ENCODE data around the gene COLEC12. TPM values are rescaled to one million over a fixed set of nuclear protein-coding genes. Genes with fewer than 3 reads are reported as not detected.

Gene COLEC12
- total RNA-seq, 4 donors from 2014 or later: 2.1 to 6.2 (median 5.2) TPM

GRCh38 chr18:354003-354402, 146.5 kb downstream of the COLEC12 start:
- no peaks in the 10 kb centered on the region for H3K9me3 ChIP-seq
- H3K27ac ChIP-seq: no peak overlapping the region
- no peaks in the 10 kb centered on the region for H3K36me3 ChIP-seq
- WGBS: 89% methylated on average over 4 of the region's 4 CpGs
- H3K4me3 ChIP-seq: no peak overlapping the region
- H3K27me3 ChIP-seq: no peaks in the 10 kb centered on the region
- no peak for TF ChIP-seq CTCF (IDR thresholded peaks at IDR 0.05)
- no peak for TF ChIP-seq EP300 (IDR thresholded peaks at IDR 0.05)
- no peak for TF ChIP-seq POLR2A (IDR thresholded peaks at IDR 0.05)
- TF ChIP-seq POLR2AphosphoS5 (IDR thresholded peaks at IDR 0.05): no peak
- DNase-seq (ENCODE audit: low spot score in 2 of 2): no peak
- H3K4me1 ChIP-seq: no peaks in the 10 kb centered on the region

- WGBS: 60% methylated on average over 3 of the region's 3 CpGs
- H3K4me1 ChIP-seq: no peaks in the 10 kb centered on the region
- H3K27me3 ChIP-seq: no peaks in the 10 kb centered on the region
- H3K9me3 ChIP-seq: no peaks in the 10 kb centered on the region
- H3K27ac ChIP-seq: no peak overlapping the region
- H3K4me3 ChIP-seq: no peak overlapping the region
- no peaks in the 10 kb centered on the region for H3K36me3 ChIP-seq
- DNase-seq (ENCODE audit: low spot score in 2 of 2): no peak
- TF ChIP-seq CTCF (IDR thresholded peaks at IDR 0.05) (no peak), EP300 (IDR thresholded peaks at IDR 0.05) (no peak), POLR2AphosphoS5 (IDR thresholded peaks at IDR 0.05) (no peak), POLR2A (IDR thresholded peaks at IDR 0.05) (no peak)
These were observed 148.1 kb downstream of the COLEC12 start for GRCh38 chr18:352438-352837.

- H3K9me3 ChIP-seq: peaks cover under 1% of the 10 kb centered on the region
- H3K4me1 ChIP-seq: no peaks in the 10 kb centered on the region
- TF ChIP-seq POLR2A (IDR thresholded peaks at IDR 0.05) (no peak), CTCF (IDR thresholded peaks at IDR 0.05) (no peak), EP300 (IDR thresholded peaks at IDR 0.05) (no peak)
- H3K27ac ChIP-seq: no peak overlapping the region
- no peaks in the 10 kb centered on the region for H3K36me3 ChIP-seq
- 58% methylated on average over 6 of the region's 6 CpGs for WGBS
- no peaks in the 10 kb centered on the region for H3K27me3 ChIP-seq
- DNase-seq (ENCODE audit: low spot score in 2 of 2): no peak
- no peak overlapping the region for H3K4me3 ChIP-seq
These were observed 149.4 kb downstream of the COLEC12 start for GRCh38 chr18:350953-351572.

GRCh38 chr18:346600-346999, 153.9 kb downstream of the COLEC12 start:
- no peak for DNase-seq (ENCODE audit: low spot score in 2 of 2)
- H3K9me3 ChIP-seq: peaks cover 3% of the 10 kb centered on the region
- no peaks in the 10 kb centered on the region for H3K36me3 ChIP-seq
- H3K27me3 ChIP-seq: no peaks in the 10 kb centered on the region
- H3K4me1 ChIP-seq: no peaks in the 10 kb centered on the region
- H3K4me3 ChIP-seq: no peak overlapping the region
- H3K27ac ChIP-seq: no peak overlapping the region
- WGBS: 86% methylated on average over 10 of the region's 10 CpGs
- TF ChIP-seq POLR2A (IDR thresholded peaks at IDR 0.05) (no peak), EP300 (IDR thresholded peaks at IDR 0.05) (no peak), POLR2AphosphoS5 (IDR thresholded peaks at IDR 0.05) (no peak), CTCF (IDR thresholded peaks at IDR 0.05) (no peak)

GRCh38 chr18:341102-341501, 159.4 kb downstream of the COLEC12 start:
- Histone ChIP-seq H3K9me3 (peaks cover 3% of the 10 kb centered on the region), H3K4me3 (no peak overlapping the region)

More at GRCh38 chr18:341102-341501, 159.4 kb downstream of the COLEC12 start:
- no peaks in the 10 kb centered on the region for H3K36me3 ChIP-seq
- H3K27me3 ChIP-seq: no peaks in the 10 kb centered on the region
- H3K4me1 ChIP-seq: no peaks in the 10 kb centered on the region
- H3K27ac ChIP-seq: no peak overlapping the region
- WGBS: 96% methylated on average over 3 of the region's 3 CpGs
- TF ChIP-seq POLR2AphosphoS5 (IDR thresholded peaks at IDR 0.05) (no peak), POLR2A (IDR thresholded peaks at IDR 0.05) (no peak), EP300 (IDR thresholded peaks at IDR 0.05) (no peak), CTCF (IDR thresholded peaks at IDR 0.05) (no peak)
- DNase-seq (ENCODE audit: low spot score in 2 of 2): no peak
